ENCODE data around the gene SLIT1.

SLIT1 gene

DNA sequence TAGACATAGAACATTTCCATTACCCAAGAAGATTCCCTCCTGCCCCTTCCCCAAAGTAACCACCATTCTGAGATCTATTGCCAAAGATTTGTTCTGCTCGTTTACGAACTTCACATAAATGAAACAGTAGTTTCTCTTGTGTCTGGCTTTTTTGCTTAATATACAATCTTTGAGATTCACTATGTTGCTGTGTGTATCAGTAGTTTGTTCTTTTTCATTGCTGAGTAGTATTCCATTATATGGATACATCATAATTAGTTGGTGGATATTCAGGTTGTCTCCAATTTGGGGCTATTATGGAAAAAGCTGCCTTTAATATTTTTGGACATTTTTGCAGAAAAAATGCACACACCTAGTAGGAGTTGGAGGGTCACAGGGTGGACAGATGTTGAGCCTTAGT, 124.3 kb downstream of the SLIT1 start:
- DNase-seq, result no peak

DNA sequence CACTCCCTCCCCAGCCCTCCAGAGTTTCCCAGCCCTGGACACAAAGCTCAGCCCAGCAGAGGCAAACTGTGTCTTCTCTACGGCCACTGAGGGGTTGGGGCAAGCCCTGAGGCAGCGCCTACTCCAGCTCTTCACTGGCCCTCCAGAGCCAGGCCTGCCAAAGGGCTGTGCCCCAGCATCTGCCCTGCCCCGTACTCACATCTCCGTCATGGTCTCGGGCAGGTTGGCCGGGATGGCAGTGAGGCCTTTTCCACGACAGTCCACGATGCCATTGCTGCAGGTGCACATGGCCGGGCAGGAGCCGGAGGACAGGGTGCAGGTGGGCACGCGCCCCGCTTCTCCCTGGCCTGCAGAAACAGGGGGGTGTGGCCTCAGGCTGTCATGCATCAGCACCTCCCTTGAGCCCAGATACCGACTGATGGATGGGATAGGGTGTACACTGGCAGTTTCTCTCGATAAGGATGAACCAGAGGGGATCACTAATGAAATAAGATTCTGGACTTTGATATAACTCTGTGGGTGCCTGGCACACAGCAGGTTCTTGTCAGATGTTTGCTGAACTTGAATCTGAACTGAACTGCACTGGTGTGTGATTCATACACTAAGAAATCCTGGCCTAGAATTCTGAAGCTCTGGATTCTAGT, 125.2 kb downstream of the SLIT1 start:
- DNase-seq, result no peak

DNA sequence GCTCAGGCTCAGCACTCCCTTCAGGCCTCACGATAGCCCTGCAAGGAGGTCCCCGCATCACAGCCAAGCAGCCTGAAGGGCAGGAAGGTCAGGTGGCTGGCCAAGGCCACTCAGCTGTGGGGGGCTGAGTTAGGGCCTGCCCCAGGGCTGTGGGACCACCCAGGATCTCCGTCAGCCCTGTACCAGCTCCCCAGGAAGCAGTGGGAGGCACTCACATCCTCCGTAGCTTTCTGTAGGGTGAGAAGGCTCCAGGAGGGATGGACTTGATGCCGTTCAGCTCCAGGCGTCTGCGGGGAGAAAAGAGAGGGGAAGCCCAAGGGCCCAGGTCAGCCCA, 125.9 kb downstream of the SLIT1 start:
- no peak for DNase-seq

DNA sequence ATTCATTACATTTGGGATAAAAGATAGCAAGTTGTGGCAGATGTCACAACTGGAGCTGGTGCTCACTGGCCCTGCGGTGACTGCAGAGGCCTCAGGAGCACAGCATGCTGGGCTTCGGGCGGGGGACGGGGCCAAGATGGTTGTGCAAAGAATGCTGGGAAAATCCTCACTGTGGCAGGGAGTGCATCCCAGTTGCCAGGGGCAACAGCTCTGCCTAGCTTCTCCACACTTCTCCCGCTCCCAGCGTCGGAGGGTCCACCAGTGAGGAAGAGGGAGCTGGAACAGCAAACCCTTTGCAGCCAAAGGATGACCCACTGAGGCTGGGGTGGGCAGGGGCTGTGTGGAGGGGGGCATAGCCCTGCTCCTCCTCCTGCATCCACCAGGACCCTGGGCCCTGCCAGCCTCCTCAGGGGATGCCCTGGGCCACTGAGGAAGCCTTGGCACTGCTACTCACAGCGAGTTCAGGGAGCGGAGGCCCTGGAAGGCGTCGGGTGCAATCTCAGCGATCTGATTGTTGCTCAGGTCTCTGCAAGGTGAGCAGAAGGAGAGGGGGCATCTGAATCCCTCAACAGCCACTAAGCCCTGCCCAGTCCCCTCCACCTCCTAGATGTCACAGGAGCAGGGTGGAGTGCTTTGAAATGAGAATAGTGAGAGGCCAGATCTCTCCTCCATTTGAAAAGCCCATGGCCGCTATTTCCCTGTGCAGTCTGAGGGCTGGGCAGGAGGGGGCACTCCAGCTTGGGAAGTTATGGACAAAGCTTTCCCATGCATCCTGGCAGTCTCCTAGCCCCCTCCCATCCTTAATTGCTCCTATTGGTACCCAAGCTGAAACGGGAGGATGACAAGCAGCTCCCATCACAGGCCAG, 126.5 kb downstream of the SLIT1 start:
- DNase-seq, result no peak

DNA sequence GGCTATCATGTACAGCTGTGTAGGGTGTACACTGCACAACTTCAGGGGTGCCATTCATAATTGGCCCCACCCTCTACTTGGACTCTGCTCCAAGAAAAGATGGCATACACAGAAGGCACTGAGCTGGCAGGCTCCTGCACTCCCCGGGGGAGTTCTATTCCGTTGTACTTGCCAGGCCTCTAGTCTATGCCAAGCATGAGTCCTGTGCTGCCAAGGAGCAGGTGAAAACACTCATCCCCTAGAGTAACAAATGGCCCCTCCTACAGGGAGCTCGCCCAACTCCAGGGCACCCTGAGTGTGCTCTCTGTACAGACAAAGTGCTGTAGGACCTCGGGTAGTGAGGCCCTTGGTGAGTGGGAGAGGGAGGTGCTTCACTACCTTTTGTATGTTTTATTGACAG, 127.2 kb downstream of the SLIT1 start:
- DNase-seq, result no peak

DNA sequence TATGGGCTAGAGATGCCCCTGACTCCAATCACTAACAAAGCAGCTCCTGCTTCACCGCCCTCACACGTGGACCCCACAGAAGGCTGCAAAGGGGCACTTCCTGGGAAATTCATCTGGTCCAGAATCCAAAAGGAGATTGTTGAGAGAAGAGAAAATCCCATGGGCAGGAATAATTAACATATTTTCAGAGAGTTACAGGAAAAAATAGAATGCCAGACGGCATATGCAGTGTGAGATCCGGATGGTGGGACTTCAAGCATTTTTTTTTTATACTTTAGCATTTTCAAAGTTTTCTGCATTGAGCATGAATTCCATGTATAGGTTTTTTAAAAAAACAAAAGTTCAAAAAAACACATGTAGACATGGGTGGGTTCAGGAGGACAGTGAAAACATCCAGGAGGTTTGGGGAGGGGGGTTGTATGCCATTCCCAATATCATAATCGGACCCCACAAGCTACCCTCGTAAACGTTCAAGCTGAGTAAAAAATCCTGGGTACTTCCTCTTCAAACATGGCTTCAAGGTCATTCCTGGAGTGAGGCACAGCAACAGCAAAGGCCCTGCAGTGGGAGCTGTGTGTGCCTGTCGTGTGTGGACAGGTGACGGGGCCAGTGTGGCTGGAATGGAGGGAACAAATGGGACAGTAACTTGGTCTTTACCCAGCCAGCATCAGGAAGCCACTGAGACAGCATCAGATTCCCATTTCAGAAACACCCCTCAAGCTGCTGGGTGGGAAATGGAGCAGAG, 128.1 kb downstream of the SLIT1 start:
- DNase-seq, result no peak

DNA sequence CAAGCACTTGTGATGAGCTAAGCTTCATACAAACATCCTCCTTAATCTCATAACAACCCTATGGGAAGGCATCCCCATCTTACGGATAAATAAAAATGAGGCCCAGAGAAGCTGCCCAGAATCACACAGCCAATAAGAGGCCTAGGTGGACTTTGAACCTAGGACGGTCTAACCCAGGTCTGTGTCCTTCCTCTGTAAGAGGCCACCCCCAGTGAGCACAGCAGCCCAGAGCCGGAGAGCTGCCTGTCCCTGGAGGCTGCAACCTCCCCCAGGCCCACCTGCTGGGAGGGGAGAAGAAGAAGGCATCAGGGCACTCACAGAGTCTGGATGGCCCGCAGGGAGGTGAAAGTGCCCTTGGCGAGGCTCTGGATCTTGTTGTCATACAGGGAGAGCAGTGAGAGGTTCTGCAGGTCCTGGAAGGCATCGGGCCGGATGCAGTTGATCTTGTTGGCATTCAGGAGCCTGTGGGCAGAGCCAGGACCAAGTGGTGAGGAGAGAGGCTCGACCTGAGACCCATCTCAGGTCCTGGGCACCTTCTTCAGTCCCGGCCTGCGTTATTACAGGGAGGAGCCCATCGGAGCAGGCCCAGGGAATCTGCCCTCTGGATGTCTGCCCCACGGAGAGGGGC, 129.6 kb downstream of the SLIT1 start:
- DNase-seq, result no peak

DNA sequence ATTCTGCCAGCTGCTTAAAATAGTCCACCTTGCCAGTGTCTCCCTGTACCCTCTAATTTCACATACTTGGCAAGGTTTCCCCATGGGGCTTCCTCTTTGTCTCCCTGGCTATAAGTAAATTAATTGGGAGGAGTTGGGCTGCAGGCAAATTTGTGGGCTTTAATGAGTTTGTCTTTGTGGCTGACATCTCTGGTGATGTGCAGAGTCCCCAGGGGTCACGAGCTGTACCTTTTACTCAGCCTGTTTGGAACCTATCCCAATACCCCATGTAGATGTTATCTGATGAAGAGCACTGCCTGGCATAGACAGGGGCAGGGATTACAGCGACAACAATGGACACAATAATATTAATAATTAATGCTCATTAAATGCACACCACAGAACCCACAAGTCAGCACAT, 132.5 kb downstream of the SLIT1 start:
- DNase-seq, result peak; percentile 69

DNA sequence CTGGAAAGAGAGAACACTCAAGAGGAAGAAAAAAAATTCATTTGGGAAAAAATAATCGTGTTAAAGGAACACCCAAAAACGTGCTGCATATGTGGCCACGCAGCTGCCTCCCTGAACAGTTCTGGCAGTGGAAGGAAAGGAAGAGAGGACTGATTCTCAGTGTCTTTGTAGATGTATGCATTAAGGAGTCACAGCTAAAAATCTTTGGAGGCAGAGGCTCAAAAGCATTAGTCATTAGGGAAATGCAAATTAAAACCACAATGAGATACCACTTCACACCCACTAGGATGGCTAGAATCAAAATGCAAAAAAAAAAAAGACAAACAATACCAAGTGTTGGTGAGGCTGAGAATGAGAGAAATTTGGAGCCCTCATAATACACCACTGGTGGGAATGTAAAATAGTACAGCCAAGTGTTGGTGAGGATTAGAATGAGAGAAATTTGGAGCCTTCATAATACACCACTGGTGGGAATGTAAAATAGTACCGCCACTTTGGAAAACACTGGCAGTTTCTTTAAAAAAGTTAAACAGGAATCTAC, 134.7 kb downstream of the SLIT1 start:
- DNase-seq, result no peak

DNA sequence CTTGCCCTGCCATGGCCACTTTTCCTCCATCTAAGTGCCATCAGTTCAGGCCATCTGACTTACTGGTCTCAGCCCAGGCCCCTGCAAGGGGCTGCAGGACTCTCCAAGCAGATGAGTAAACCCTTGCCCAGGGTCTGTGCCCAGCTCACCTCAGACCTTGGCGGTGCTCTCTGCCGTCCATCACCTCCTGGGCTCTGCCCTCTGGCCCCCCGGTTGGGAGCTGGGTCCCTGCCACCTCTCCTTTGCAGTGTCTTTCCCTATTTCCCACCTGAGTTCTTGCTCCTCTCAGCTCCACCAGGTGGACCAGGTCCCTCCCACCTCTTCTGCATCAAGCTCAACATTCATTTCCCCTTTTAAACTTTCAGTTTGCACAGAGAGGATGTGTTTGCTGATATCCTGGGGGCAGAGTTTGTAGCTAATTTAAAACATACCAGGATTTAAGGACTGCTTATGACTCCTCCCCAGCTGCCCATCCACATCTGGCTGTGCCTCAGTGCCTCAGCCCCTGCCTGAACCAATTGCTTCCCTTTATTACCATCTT, 135.5 kb downstream of the SLIT1 start:
- DNase-seq, result no peak

DNA sequence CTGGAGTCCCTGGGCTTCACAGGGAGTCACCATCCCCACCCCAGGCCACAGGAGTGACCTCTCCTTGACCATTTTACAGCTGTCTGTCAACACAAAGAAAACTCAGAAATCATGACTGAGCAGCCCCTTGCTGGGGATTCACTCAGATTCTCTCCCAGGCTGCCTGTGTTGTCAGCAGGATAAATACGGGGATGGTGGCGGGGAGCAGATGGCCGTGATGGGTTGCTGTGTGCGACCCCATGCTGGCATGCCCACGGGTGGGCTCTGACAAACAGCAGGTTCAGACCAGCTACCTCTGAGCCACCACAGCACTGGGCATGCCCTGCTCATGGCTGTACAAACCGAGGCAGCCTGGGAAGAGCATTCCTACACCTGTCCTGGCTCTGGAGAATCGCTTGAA, 136.1 kb downstream of the SLIT1 start:
- DNase-seq, result no peak

DNA sequence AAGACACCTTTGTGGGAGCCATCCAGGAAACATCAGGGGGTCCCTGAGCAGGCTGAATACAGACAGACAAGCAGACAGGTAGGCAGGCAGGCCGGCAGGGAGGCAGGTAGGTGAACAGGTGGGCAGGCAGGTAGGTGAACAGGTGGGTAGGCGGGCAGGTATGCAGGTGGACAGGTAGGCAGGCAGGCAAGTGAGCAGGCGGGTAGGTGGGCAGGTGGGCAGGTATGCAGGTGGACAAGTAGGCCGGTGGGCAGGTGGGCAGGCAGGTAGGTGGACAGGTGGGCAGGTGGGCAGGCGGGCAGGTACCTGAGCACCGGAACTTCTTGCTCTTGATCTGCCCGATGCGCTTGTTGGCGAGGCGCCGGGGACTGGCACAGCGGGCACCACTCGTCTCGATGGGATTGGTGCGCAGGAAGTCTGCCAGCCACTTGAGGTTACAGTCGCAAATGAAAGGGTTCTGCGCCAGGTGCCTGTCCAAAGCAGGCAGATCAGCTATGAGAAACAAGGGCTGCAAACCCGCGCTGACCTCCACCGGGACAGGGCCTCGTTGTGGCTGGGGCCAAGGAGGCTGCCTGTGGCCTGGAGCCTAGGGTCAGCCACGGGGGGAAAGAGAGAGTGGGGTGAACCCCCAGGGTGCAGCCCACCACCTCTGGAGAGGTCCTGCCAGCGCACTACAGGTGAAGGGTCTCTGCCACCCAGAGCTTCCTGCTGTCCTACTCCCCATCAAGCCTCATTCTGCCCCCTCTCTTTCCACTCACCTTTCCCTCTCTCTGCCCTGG, 136.9 kb downstream of the SLIT1 start:
- DNase-seq, result no peak

DNA sequence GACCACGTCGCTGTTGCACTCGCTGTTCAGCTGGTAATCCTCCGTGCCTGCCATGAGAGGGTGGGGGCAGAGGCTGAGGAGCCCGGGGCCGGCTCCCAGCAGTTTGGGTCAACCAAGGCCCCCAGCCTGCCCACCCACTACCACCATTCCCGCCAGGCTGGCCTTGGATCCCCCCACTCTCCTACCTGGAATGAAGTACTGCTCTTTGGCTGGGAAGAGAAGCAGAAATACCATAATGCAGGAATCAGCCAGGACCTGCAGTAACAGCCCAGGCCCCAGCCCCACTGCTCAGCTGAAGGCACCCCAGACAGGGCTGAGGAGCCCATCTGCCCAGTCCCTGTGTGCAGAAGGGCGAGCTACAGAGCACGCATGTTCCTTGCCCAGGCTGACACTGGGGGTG, 138.0 kb downstream of the SLIT1 start:
- DNase-seq, result no peak

DNA sequence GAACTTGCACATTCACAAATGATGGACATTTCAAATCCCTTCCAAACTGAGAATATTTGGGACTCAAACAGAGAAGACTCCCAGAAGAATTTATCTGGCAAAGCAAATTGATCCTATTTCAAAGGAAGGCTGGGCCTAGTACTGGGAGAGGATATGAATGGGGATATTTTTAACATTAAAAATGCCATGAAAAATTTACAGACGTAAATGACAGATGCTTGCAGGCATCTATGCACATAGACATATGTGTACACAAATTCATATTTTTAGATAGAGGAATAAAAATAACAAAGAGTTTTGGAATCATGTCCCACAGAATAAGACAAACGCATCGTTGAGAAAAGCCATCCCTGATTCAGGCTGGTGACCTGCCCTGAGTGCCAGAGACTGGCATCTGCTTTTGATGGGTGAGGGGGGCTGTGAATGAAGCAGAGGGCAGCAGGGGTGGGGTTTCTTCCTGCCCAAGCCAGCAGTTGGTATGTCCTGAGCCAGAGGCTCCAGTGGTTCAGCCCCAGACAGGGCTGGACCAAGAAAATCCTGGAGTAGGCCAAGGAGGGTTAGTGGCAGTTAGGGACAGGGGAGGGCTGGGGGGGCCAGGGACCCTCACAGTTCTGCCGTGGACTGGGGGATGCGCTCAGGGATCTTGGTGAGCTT, 138.5 kb downstream of the SLIT1 start:
- no peak for DNase-seq

DNA sequence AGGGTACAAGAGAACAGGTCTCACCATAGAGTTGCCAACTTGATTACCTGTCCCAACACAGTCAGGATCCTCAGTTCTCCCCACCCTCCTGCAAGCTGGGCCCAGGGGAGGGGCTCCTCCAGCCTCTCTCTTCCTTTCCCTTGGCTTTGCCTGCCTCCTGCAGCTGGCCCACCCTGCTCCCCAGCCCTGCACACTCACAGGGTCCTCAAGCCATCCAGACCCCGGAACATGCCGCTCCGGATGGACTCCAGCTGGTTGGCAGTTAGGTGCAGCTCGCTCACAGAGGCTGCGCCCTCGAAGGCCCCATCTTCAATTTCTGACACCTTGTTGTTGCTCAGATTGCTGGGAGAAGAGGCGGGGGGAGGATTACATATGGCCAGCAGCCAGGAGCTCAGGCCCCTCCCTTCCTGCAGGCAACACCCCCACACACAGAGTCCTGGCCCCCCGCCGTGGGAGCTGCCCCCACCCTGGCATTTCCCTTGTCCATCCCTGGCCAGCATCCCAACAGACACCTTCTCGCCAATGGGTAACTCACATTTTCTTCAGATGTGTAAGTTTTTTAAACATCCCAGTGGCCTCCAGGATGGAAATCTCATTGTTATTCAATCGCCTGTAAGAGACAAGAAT, 139.2 kb downstream of the SLIT1 start:
- DNase-seq, result no peak

DNA sequence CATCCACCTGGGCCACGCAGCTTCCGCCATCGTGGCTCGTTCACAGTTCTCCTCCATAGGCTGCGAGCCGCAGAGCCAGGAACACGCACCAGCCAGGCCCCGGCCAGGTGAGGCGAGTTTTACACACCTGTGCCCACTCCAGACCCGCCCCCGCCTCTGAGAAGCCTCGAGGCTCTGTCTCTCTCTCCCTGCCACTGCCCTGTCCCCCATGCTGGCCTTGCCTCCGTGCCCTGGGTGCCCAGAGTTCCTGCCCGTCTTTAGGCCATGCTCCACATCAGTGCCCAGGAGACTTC, 142.2 kb downstream of the SLIT1 start:
- no peak for DNase-seq

DNA sequence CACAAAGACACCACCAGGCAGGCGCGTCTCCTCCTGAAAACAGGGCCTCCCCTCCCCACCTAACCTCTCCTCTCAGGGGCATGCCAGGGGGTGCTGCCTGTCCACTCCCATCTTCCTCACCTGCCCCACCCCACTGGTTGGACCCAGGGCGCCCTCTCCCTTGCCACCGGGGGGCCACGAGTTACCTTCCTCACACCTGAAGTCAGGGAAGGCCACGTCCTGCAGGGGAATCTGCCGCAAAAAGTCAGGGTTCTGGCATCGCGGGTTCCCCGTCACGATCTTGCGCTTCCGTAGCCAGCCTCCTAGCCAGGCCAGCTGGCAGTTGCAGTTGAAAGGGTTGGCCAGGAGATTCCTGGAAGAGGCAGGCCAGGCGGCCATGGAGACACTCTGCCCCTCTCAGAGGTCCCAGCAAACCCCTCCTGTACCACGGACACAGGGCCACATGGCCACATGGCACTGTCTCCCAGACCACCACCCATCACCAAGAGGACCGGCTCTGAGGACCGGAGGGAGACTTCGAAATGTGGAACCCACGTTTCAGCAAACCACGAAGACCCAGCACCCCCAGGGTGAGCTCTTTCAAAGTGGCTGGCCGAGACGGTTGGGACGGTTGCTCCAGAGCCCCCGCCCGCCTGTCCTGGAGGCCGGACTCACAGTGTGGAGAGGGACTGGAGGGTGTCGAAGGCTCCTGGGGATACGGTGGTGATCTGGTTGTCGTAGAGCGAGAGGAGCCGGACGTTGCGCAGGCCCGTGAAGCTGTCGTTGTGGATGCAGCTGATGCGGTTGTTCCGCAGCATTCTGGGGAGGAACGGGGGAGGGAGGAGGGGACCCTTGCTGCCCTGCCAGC, 142.8 kb downstream of the SLIT1 start:
- DNase-seq, result no peak

DNA sequence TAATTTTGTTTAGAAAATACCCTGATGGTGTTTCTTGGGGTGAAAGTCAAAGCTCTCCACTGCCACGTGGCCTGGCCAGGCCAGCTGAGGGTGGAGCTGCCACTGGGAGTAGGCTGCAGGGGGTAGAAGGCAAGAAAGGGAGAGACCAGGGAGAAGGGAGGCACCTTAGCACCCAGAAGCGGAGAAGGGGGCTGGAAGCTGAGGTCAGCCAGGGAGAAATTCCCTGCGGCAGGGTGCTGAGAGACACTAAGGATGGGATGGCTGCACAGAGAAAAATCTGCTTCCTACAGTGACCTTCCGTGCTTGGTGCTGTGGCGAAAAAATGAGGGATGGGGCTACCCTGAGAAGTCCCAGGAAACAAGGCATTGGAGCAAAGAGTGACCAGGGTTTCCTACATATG, 143.7 kb downstream of the SLIT1 start:
- DNase-seq, result no peak

DNA sequence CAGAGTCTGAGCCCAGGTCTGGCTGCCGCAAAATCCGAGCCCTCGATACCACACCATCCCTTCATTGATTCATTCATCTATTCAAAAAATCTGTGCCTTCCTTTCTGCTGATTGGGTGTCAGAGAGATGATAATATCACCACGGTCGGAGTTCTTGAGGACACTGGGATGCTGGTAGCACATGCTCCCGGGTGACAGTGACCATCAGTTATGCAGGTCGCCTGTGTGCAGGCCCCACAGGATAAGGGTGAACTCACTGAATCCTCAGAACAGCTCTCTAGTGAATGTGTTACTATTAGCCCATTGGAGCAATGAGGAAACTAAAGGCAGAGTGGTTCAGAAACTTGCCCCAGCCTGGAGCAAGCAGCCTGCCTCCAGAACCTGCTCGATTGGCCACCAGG, 145.1 kb downstream of the SLIT1 start:
- no peak for DNase-seq

DNA sequence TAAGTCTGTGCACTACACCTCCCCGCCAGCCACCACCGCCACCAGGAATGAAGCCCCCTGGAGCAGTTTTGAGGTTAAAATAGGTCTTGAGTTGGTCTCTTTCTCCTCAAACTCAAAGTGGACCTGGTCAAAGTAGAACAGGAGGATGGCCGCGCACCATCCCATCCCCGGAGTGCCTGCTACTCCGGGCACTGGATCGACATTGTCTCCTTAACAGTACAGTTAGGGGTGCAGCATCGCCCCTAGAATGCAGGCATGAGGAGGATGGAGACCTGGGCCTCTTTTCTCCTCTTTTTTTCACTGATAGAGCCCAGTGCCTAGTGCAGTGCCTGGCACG, 145.5 kb downstream of the SLIT1 start:
- no peak for DNase-seq

All from NCI-H1436 treated with DMSO at 0.1 percent for 48 hours (cell line).